Panc1 (cell line): Measurements from ENCODE around the gene SOX5. TPM values are rescaled to one million over a fixed set of nuclear protein-coding genes. Genes with fewer than 3 reads are reported as not detected.

Experiments
- ATAC-seq: fragments of 200-7000 bp; cut with Tn5 transposase; 2 replicates; pipeline ENCODE4 v1.9.1; 2020; ENCODE audit warnings: mild to moderate bottlenecking, moderate library complexity
- BruUV-seq: library from RNA; stranded (reverse); fragments of 400-500 nt; replicated peaks from 2 replicates; lab custom pipeline; 2021; lab: Mats Ljungman, UMichigan
- CTCF ChIA-PET: fragments of 300-600 bp; sonication (Branson Sonifier 250); formaldehyde crosslinking; loops from one replicate; lab custom pipeline; 2022; ENCODE audit warnings: antibody characterized with exemption; lab: Charles Lee
- POLR2A ChIA-PET: fragments of 300-600 bp; sonication (Branson Sonifier 250); formaldehyde crosslinking; loops from one replicate; lab custom pipeline; 2022; ENCODE audit warnings: antibody characterized with exemption; lab: Charles Lee
- DNase-seq: peaks from one replicate; pipeline ENCODE4 v3.0.0-alpha.2; 2010; ENCODE audit warnings: low read depth, low spot score
- H3K27ac ChIP-seq: 2 replicates; pipeline ENCODE4 v1.5.1; 2011; ENCODE audit warnings: mild to moderate bottlenecking, low read length, inconsistent platforms
- H3K27me3 ChIP-seq: fragments of 200-500 bp; sonication (Bioruptor generic); 2 replicates; pipeline ENCODE4 v1.6.0; 2014; ENCODE audit warnings: low read length, inconsistent platforms; ENCODE audit not compliant: control insufficient read depth, insufficient read depth
- H3K36me3 ChIP-seq: fragments of 200-500 bp; sonication (Bioruptor generic); 2 replicates; pipeline ENCODE4 v1.5.1; 2014; ENCODE audit warnings: inconsistent platforms, mild to moderate bottlenecking, low read length, moderate library complexity; ENCODE audit not compliant: control insufficient read depth, insufficient read depth
- H3K4me1 ChIP-seq: 2 replicates; pipeline ENCODE4 v1.5.1; 2011; ENCODE audit warnings: inconsistent platforms, mild to moderate bottlenecking, low read length, moderate library complexity; ENCODE audit not compliant: control insufficient read depth, insufficient read depth
- H3K4me3 ChIP-seq, 2 experiments: 2 replicates each; pipeline ENCODE4 v1.5.1; 2011 to 2012; ENCODE audit warnings: low read depth in 2 of 2, low read length in 2 of 2, mild to moderate bottlenecking in 2 of 2, inconsistent platforms in 1 of 2, moderate library complexity in 1 of 2
- H3K9me3 ChIP-seq: fragments of 200-500 bp; sonication (Bioruptor generic); 2 replicates; pipeline ENCODE4 v1.5.1; 2014; ENCODE audit warnings: low read depth, mild to moderate bottlenecking, inconsistent platforms, low read length, moderate library complexity; ENCODE audit not compliant: control insufficient read depth, insufficient read depth
- POLR2AphosphoS5 ChIP-seq: IDR thresholded peaks from 2 replicates; pipeline ENCODE4 v1.6.1; 2012; ENCODE audit warnings: mild to moderate bottlenecking, low read depth, low read length, moderate library complexity
- SIN3A ChIP-seq: IDR thresholded peaks from 2 replicates; pipeline ENCODE4 v1.6.1; 2012; ENCODE audit warnings: low read depth, mild to moderate bottlenecking, low read length, moderate library complexity, borderline replicate concordance; ENCODE audit not compliant: insufficient read depth
- TCF7L2 ChIP-seq: IDR thresholded peaks from 2 replicates; pipeline ENCODE4 v1.6.1; 2011; ENCODE audit warnings: mild to moderate bottlenecking, low read depth, low read length, inconsistent platforms
- in situ Hi-C: cut with HindIII; loops from 2 replicates; pipeline ENCODE4 v1.10.0; 2016; ENCODE audit warnings: low sequenced_read_pairs, low pct_unique_long_range_greater_than_20kb
- intact Hi-C: fragments of 100-400 bp; cut with micrococcal nuclease; formaldehyde crosslinking; loops from one replicate; pipeline ENCODE4 v1.10.0; 2022; ENCODE audit not compliant: unreplicated experiment
- total RNA-seq: library from RNA; stranded (reverse); gene quantifications from one replicate; pipeline ENCODE4 v1.2.1, GENCODE V29; 2021; ENCODE audit not compliant: unreplicated experiment
- TF ChIP-seq, protein P1 (sequence below): fragments of 450-650 bp; IDR thresholded peaks from 2 replicates; pipeline ENCODE4 v1.5.1; 2017; ENCODE audit warnings: mild to moderate bottlenecking
- TF ChIP-seq, protein P2 (sequence below), 2 experiments: IDR thresholded peaks; 2 replicates each; pipeline ENCODE4 v1.6.1; 2011 to 2012; ENCODE audit warnings: low read depth in 2 of 2, control low read depth in 1 of 2, low read length in 1 of 2, mild to moderate bottlenecking in 1 of 2, moderate library complexity in 1 of 2; ENCODE audit not compliant: insufficient read depth in 1 of 2

Gene SOX5
- total RNA-seq, 1 experiment from 2014 or later = 0.23 TPM

DNA sequence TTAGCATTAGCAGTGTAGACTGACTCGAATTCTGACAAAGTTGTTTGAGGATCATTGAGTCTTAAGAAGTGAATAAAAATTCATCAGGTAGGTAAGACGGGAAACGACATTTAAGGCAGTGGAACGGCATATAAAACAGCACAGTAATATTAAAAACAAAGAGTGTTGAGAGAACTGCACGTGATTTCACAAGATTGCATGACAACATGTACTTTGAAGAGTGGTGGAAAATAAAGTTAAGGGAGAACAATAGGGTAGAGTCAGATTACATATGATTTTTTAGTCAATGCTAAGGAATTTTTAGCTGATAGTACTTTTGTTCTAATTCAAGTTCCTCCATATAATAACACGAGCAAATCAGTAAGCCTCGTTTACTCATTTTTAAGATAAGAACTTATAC, 115.4 kb downstream of the SOX5 start:
- ATAC-seq (no peak), DNase-seq (no peak)
- POLR2A ChIA-PET = no interaction called here
- no TSS peak for BruUV-seq
- TF ChIP-seq SIN3A (no peak), POLR2AphosphoS5 (no peak), TCF7L2 (no peak)
- TF ChIP-seq, protein P1, sequence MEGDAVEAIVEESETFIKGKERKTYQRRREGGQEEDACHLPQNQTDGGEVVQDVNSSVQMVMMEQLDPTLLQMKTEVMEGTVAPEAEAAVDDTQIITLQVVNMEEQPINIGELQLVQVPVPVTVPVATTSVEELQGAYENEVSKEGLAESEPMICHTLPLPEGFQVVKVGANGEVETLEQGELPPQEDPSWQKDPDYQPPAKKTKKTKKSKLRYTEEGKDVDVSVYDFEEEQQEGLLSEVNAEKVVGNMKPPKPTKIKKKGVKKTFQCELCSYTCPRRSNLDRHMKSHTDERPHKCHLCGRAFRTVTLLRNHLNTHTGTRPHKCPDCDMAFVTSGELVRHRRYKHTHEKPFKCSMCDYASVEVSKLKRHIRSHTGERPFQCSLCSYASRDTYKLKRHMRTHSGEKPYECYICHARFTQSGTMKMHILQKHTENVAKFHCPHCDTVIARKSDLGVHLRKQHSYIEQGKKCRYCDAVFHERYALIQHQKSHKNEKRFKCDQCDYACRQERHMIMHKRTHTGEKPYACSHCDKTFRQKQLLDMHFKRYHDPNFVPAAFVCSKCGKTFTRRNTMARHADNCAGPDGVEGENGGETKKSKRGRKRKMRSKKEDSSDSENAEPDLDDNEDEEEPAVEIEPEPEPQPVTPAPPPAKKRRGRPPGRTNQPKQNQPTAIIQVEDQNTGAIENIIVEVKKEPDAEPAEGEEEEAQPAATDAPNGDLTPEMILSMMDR = no peak
- TF ChIP-seq, protein P2, sequence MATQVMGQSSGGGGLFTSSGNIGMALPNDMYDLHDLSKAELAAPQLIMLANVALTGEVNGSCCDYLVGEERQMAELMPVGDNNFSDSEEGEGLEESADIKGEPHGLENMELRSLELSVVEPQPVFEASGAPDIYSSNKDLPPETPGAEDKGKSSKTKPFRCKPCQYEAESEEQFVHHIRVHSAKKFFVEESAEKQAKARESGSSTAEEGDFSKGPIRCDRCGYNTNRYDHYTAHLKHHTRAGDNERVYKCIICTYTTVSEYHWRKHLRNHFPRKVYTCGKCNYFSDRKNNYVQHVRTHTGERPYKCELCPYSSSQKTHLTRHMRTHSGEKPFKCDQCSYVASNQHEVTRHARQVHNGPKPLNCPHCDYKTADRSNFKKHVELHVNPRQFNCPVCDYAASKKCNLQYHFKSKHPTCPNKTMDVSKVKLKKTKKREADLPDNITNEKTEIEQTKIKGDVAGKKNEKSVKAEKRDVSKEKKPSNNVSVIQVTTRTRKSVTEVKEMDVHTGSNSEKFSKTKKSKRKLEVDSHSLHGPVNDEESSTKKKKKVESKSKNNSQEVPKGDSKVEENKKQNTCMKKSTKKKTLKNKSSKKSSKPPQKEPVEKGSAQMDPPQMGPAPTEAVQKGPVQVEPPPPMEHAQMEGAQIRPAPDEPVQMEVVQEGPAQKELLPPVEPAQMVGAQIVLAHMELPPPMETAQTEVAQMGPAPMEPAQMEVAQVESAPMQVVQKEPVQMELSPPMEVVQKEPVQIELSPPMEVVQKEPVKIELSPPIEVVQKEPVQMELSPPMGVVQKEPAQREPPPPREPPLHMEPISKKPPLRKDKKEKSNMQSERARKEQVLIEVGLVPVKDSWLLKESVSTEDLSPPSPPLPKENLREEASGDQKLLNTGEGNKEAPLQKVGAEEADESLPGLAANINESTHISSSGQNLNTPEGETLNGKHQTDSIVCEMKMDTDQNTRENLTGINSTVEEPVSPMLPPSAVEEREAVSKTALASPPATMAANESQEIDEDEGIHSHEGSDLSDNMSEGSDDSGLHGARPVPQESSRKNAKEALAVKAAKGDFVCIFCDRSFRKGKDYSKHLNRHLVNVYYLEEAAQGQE (IDR thresholded peaks at IDR 0.05; ENCODE audit: insufficient read depth in 1 of 2, low read depth in 2 of 2, low read length in 1 of 2) = no peak
- CTCF ChIA-PET = no interaction called here
- no peaks in the 10 kb centered on the region for H3K9me3 ChIP-seq
- no peaks in the 10 kb centered on the region for H3K27me3 ChIP-seq
- in situ Hi-C loops (no loop called here), intact Hi-C loops (no loop called here)
- no peak overlapping the region for H3K27ac ChIP-seq
- H3K4me1 ChIP-seq = no peaks in the 10 kb centered on the region
- no peaks in the 10 kb centered on the region for H3K36me3 ChIP-seq
- no peak overlapping the region for H3K4me3 ChIP-seq

DNA sequence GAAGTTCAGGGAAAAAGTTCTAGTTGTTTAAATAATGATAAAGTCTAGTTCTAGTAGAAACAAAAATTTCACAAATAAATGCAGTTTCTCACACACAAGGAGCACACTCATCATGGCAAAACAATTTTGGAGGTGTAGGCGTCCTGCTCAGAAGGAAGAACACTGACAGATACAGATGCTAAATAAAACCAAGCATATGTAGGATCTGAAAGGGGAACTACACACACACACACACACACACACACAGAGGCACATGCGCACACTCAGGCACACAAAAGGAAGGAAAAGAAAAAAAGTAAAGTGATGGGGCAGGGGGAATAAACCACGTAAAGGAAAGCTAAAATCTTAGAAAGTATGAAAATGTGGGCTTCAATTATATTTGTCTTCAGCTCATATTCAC, 117.7 kb downstream of the SOX5 start:
- Histone ChIP-seq H3K27me3 (no peaks in the 10 kb centered on the region), H3K9me3 (no peaks in the 10 kb centered on the region), H3K4me3 (no peak overlapping the region), H3K4me1 (no peaks in the 10 kb centered on the region), H3K27ac (no peak overlapping the region), H3K36me3 (no peaks in the 10 kb centered on the region)
- no TSS peak for BruUV-seq
- in situ Hi-C loops = no loop called here
- intact Hi-C loops = no loop called here
- TF ChIP-seq, protein P2 (IDR thresholded peaks at IDR 0.05; ENCODE audit: insufficient read depth in 1 of 2, low read depth in 2 of 2, low read length in 1 of 2) = no peak
- no peak for TF ChIP-seq SIN3A
- no peak for TF ChIP-seq TCF7L2
- TF ChIP-seq POLR2AphosphoS5 = no peak
- ChIA-PET POLR2A (no interaction called here), CTCF (no interaction called here)
- no peak for DNase-seq
- no peak for ATAC-seq
